T-cell (primary cell): Measurements from ENCODE around the gene CORO1C. TPM values are rescaled to one million over a fixed set of nuclear protein-coding genes. Genes with fewer than 3 reads are reported as not detected.

Source experiments
- ATAC-seq, 4 experiments: fragments of 200-7000 bp in 3 of 4; fragments of 150-1000 bp in 1 of 4; cut with Tn5 transposase; replicated peaks in 1 of 4; 1 replicate in 3 of 4; 2 replicates in 1 of 4; pipeline ENCODE4 v1.10.0; 2021; ENCODE audit warnings: moderate library complexity in 3 of 4, mild to moderate bottlenecking in 2 of 4, moderate number of reproducible peaks in 1 of 4
- CTCF ChIA-PET, 2 donors: fragments of 300-600 bp; sonication (Branson Sonifier 250); formaldehyde crosslinking; loops; one replicate each; lab custom pipeline; 2022; ENCODE audit warnings: antibody characterized with exemption in 2 of 2; lab: Charles Lee
- POLR2A ChIA-PET, 2 donors: fragments of 300-600 bp; sonication (Branson Sonifier 250); formaldehyde crosslinking; loops; one replicate each; lab custom pipeline; 2022; ENCODE audit warnings: antibody characterized with exemption in 2 of 2; lab: Charles Lee
- DNase-seq, 35 experiments: peaks; one replicate each; pipeline versions ENCODE4 v3.0.0 to v3.0.0-alpha.2; 2013 to 2023
- H3K27ac ChIP-seq: one replicate; pipeline ENCODE4 v1.5.1; 2013; ENCODE audit warnings: low read length
- H3K27me3 ChIP-seq, 2 experiments: replicated peaks in 1 of 2; 1 replicate in 1 of 2; 2 replicates in 1 of 2; pipeline versions ENCODE4 v1.6.1 to v1.7.0; 2013; ENCODE audit warnings: low read length in 1 of 2, mixed read lengths in 1 of 2; ENCODE audit not compliant: control insufficient read depth in 2 of 2, insufficient read depth in 2 of 2; ENCODE audit errors: extremely low read depth in 1 of 2
- H3K36me3 ChIP-seq, 2 donors: 1 replicate in 1 of 2; 2 replicates in 1 of 2; pipeline versions ENCODE4 v1.6.1 to v1.7.0; 2013; ENCODE audit warnings: low read length in 1 of 2; ENCODE audit not compliant: control insufficient read depth in 2 of 2, insufficient read depth in 1 of 2; ENCODE audit errors: extremely low read depth in 1 of 2
- H3K4me1 ChIP-seq, 2 experiments: 1 replicate in 1 of 2; 2 replicates in 1 of 2; pipeline versions ENCODE4 v1.6.1 to v1.7.0; 2013; ENCODE audit warnings: low read length in 2 of 2, mixed read lengths in 1 of 2; ENCODE audit not compliant: insufficient read depth in 2 of 2, control insufficient read depth in 1 of 2; ENCODE audit errors: extremely low read depth in 1 of 2
- H3K4me3 ChIP-seq, 2 donors: 1 replicate in 1 of 2; 2 replicates in 1 of 2; pipeline versions ENCODE4 v1.5.1 to v1.7.0; 2013; ENCODE audit warnings: mild to moderate bottlenecking in 2 of 2, low read length in 1 of 2, moderate library complexity in 1 of 2; ENCODE audit not compliant: control insufficient read depth in 1 of 2; ENCODE audit errors: extremely low read depth in 1 of 2
- H3K9me3 ChIP-seq: 2 replicates; pipeline ENCODE4 v1.7.0; 2013
- H3K27ac Mint-ChIP-seq, 2 donors: one replicate each; pipeline ENCODE4 v1.8.0; 2020 to 2021; ENCODE audit warnings: mild to moderate bottlenecking in 2 of 2, mixed read lengths in 2 of 2
- H3K27me3 Mint-ChIP-seq, 2 donors: one replicate each; pipeline ENCODE4 v1.8.0; 2021 to 2022; ENCODE audit warnings: mixed read lengths in 2 of 2
- H3K36me3 Mint-ChIP-seq: one replicate; pipeline ENCODE4 v1.8.0; 2021; ENCODE audit warnings: mixed read lengths
- H3K4me1 Mint-ChIP-seq, 3 donors: one replicate each; pipeline ENCODE4 v1.8.0; 2020 to 2022; ENCODE audit warnings: mixed read lengths in 3 of 3, mild to moderate bottlenecking in 1 of 3
- H3K4me3 Mint-ChIP-seq, 3 donors: one replicate each; pipeline ENCODE4 v1.8.0; 2020 to 2022; ENCODE audit warnings: mild to moderate bottlenecking in 3 of 3, mixed read lengths in 3 of 3, moderate library complexity in 3 of 3
- H3K9me3 Mint-ChIP-seq, 3 donors: one replicate each; pipeline ENCODE4 v1.8.0; 2020 to 2022; ENCODE audit warnings: mixed read lengths in 3 of 3
- WGBS: methylation state at CpG from one replicate; pipeline ENCODE4 v1.1.5; 2013; ENCODE audit warnings: missing lambda C conversion rate; ENCODE audit not compliant: insufficient coverage; 5-methylcytosine and 5-hydroxymethylcytosine counted together
- total RNA-seq, 35 experiments: library from RNA in 6 of 35; stranded (reverse) in 6 of 35; fragments of 120-200 nt in 1 of 35; gene quantifications; one replicate each; pipeline versions ENCODE4 v1.2.1 to v1.2.4 and lab custom pipeline; 2013 to 2026

CORO1C gene
- total RNA-seq, 5 donors from 2014 or later (not counting 1 experiment from before 2014, with no cell fraction given) = 7.4 to 11.4 (median 8.7) TPM

GRCh38 chr12:108672054-108672453 lies 59.3 kb downstream of the CORO1C start:
- Histone ChIP-seq H3K27ac (no peak overlapping the region), H3K9me3 (no peaks in the 10 kb centered on the region), H3K4me1 (no peaks in the 10 kb centered on the region), H3K4me3 (no peak overlapping the region), H3K27me3 (no peaks in the 10 kb centered on the region), H3K36me3 (no peaks in the 10 kb centered on the region)
- ATAC-seq = no peak
- Mint-ChIP-seq H3K4me1 (no peaks in the 10 kb centered on the region), H3K27ac (no peak overlapping the region), H3K9me3 (no peaks in the 10 kb centered on the region), H3K27me3 (no peaks in the 10 kb centered on the region), H3K4me3 (no peak overlapping the region), H3K36me3 (peaks cover 10% of the 10 kb centered on the region)
- no CpG with 5 or more reads among the region's 3 CpGs for WGBS
- ChIA-PET CTCF (no interaction called here), POLR2A (no interaction called here)
- DNase-seq = no peak

- Mint-ChIP-seq H3K4me1 (no peaks in the 10 kb centered on the region), H3K9me3 (no peaks in the 10 kb centered on the region), H3K36me3 (peaks cover 10% of the 10 kb centered on the region), H3K4me3 (no peak overlapping the region), H3K27ac (no peak overlapping the region), H3K27me3 (no peaks in the 10 kb centered on the region)
- ChIA-PET POLR2A (interaction anchor here (0.6 to 0.7 kb wide), 2 partner anchors 132 to 228 kb away, joined by 4 read pairs; no protein-coding TSS in a partner anchor), CTCF (no interaction called here)
- DNase-seq = no peak
- no peak for ATAC-seq
- no peaks in the 10 kb centered on the region for H3K9me3 ChIP-seq
- no peaks in the 10 kb centered on the region for H3K27me3 ChIP-seq
- no peaks in the 10 kb centered on the region for H3K36me3 ChIP-seq
- WGBS = no CpG with 5 or more reads among the region's 3 CpGs
- H3K27ac ChIP-seq = no peak overlapping the region
- H3K4me1 ChIP-seq = no peaks in the 10 kb centered on the region
- H3K4me3 ChIP-seq = no peak overlapping the region
Measured at GRCh38 chr12:108671110-108671509, 60.2 kb downstream of the CORO1C start.

GRCh38 chr12:108670066-108670631 lies 61.2 kb downstream of the CORO1C start:
- Histone ChIP-seq H3K27ac (no peak overlapping the region), H3K4me3 (no peak overlapping the region), H3K4me1 (no peaks in the 10 kb centered on the region), H3K36me3 (no peaks in the 10 kb centered on the region), H3K27me3 (no peaks in the 10 kb centered on the region), H3K9me3 (no peaks in the 10 kb centered on the region)
- ChIA-PET POLR2A (no interaction called here), CTCF (interaction anchor here in 1 of 2 donors (1.5 kb wide), 1 partner anchor 133 kb away, joined by 11 read pairs; no protein-coding TSS in a partner anchor)
- Mint-ChIP-seq H3K36me3 (peaks cover 4% of the 10 kb centered on the region), H3K27ac (no peak overlapping the region), H3K27me3 (no peaks in the 10 kb centered on the region), H3K9me3 (no peaks in the 10 kb centered on the region), H3K4me3 (no peak overlapping the region), H3K4me1 (no peaks in the 10 kb centered on the region)
- DNase-seq (no peak), ATAC-seq (no peak)
- 67% methylated on average over 1 of the region's 7 CpGs for WGBS

GRCh38 chr12:108668542-108668941 lies 62.8 kb downstream of the CORO1C start:
- POLR2A ChIA-PET = interaction anchor here in 1 of 2 donors (0.6 kb wide), 1 partner anchor 46 kb away, joined by 4 read pairs; no protein-coding TSS in a partner anchor

GRCh38 chr12:108668063-108668462 lies 63.3 kb downstream of the CORO1C start:
- 92% methylated on average over 7 of the region's 8 CpGs for WGBS
- H3K9me3 Mint-ChIP-seq = no peaks in the 10 kb centered on the region
- ChIA-PET CTCF (interaction anchor here (1.1 to 1.7 kb wide), 4 partner anchors 17 to 136 kb away, joined by 3 to 4 read pairs (median 3); no protein-coding TSS in a partner anchor), POLR2A (interaction anchor here in 1 of 2 donors (0.6 kb wide), 1 partner anchor 47 kb away, joined by 4 read pairs; no protein-coding TSS in a partner anchor)
- H3K4me1 Mint-ChIP-seq = peaks cover 8 to 17% (median 8%) of the 10 kb centered on the region in 3 donors
- Histone ChIP-seq H3K4me3 (no peak overlapping the region), H3K4me1 (no peaks in the 10 kb centered on the region), H3K27ac (no peak overlapping the region), H3K9me3 (no peaks in the 10 kb centered on the region), H3K27me3 (no peaks in the 10 kb centered on the region), H3K36me3 (no peaks in the 10 kb centered on the region)
- peaks cover 4% of the 10 kb centered on the region for H3K36me3 Mint-ChIP-seq
- H3K4me3 Mint-ChIP-seq = no peak overlapping the region
- DNase-seq (no peak), ATAC-seq (no peak)
- no peak overlapping the region for H3K27ac Mint-ChIP-seq
- no peaks in the 10 kb centered on the region for H3K27me3 Mint-ChIP-seq

More at GRCh38 chr12:108668542-108668941, 62.8 kb downstream of the CORO1C start:
- Histone ChIP-seq H3K27me3 (no peaks in the 10 kb centered on the region), H3K4me3 (no peak overlapping the region), H3K9me3 (no peaks in the 10 kb centered on the region), H3K27ac (no peak overlapping the region), H3K36me3 (no peaks in the 10 kb centered on the region), H3K4me1 (no peaks in the 10 kb centered on the region)
- H3K27me3 Mint-ChIP-seq = no peaks in the 10 kb centered on the region
- no CpG with 5 or more reads among the region's 1 CpG for WGBS
- DNase-seq (no peak), ATAC-seq (no peak)
- peaks cover 4% of the 10 kb centered on the region for H3K36me3 Mint-ChIP-seq
- no peaks in the 10 kb centered on the region for H3K9me3 Mint-ChIP-seq
- peaks cover 8 to 13% (median 8%) of the 10 kb centered on the region in 3 donors for H3K4me1 Mint-ChIP-seq
- CTCF ChIA-PET = interaction anchor here (1.0 to 1.7 kb wide), 5 partner anchors 15 to 136 kb away, joined by 3 to 11 read pairs (median 3); no protein-coding TSS in a partner anchor
- H3K4me3 Mint-ChIP-seq = no peak overlapping the region
- H3K27ac Mint-ChIP-seq = no peak overlapping the region

- H3K36me3 Mint-ChIP-seq = peaks cover 4% of the 10 kb centered on the region
- DNase-seq (no peak), ATAC-seq (no peak)
- H3K4me3 Mint-ChIP-seq = no peak overlapping the region
- no peak overlapping the region for H3K27ac Mint-ChIP-seq
- H3K27ac ChIP-seq = no peak overlapping the region
- ChIA-PET CTCF (interaction anchor here (0.6 to 5.4 kb wide), 5 partner anchors 18 to 137 kb away, joined by 3 to 74 read pairs (median 3); no protein-coding TSS in a partner anchor), POLR2A (no interaction called here)
- no peaks in the 10 kb centered on the region for H3K4me1 ChIP-seq
- no peaks in the 10 kb centered on the region for H3K9me3 ChIP-seq
- H3K36me3 ChIP-seq = no peaks in the 10 kb centered on the region
- H3K4me3 ChIP-seq = no peak overlapping the region
- H3K9me3 Mint-ChIP-seq = no peaks in the 10 kb centered on the region
- no peaks in the 10 kb centered on the region for H3K27me3 Mint-ChIP-seq
- peaks cover 8 to 17% (median 8%) of the 10 kb centered on the region in 3 donors for H3K4me1 Mint-ChIP-seq
- H3K27me3 ChIP-seq = no peaks in the 10 kb centered on the region
- WGBS = no CpG with 5 or more reads among the region's 2 CpGs
Measured at GRCh38 chr12:108667349-108667748, 64.0 kb downstream of the CORO1C start.
